GM10266 (cell line): ENCODE measurements around the gene UBE2M.
"Not testable (repeated sequence)": the region's sequence is repeated elsewhere in the genome, so short reads cannot be mapped to it uniquely, and the experiment has no call there.

ENCODE experiments used
- DNase-seq: peaks from one replicate; pipeline ENCODE4 v3.0.0; 2012; ENCODE audit errors: extremely low spot score
- CTCF ChIP-seq: IDR thresholded peaks from 2 replicates; pipeline ENCODE4 v1.5.1; 2012; ENCODE audit warnings: mild to moderate bottlenecking, low read depth; ENCODE audit not compliant: control insufficient read depth, insufficient read depth; ENCODE audit errors: missing control alignments

Gene UBE2M

GRCh38 chr19:58581227-58582141, 23.1 kb upstream of the UBE2M start:
- TF ChIP-seq CTCF: peak; percentile 99
- DNase-seq: peak; percentile 85

- no peak for DNase-seq
- no peak for TF ChIP-seq CTCF
These were observed 21.2 kb upstream of the UBE2M start for GRCh38 chr19:58579473-58580142.

GRCh38 chr19:58578012-58578925, 19.9 kb upstream of the UBE2M start:
- no peak for DNase-seq
- TF ChIP-seq CTCF: no peak

GRCh38 chr19:58577581-58577980, 19.2 kb upstream of the UBE2M start:
- not testable (repeated sequence) for DNase-seq

- TF ChIP-seq CTCF: no peak
- DNase-seq: peak; percentile 84
These were observed 17.0 kb upstream of the UBE2M start for GRCh38 chr19:58575183-58576041.

GRCh38 chr19:58573658-58574164, 15.3 kb upstream of the UBE2M start:
- DNase-seq: no peak
- TF ChIP-seq CTCF: no peak
